Peyer's patch (tissue), 4 donors: Measurements from ENCODE around the gene EPHB1.

Experiments used
- CTCF ChIP-seq, 6 experiments: fragments of 450-650 bp in 4 of 6; fragments of 200-600 bp in 2 of 6; sonication (generic) in 1 of 6; IDR thresholded peaks; one replicate each; pipeline ENCODE4 v1.5.1; 2017 to 2019; ENCODE audit warnings: antibody characterized with exemption in 6 of 6, mild to moderate bottlenecking in 3 of 6, moderate library complexity in 1 of 6
- POLR2A ChIP-seq, 2 donors: fragments of 450-650 bp; IDR thresholded peaks; one replicate each; pipeline ENCODE4 v1.5.1; 2017; ENCODE audit warnings: antibody characterized with exemption in 2 of 2, mild to moderate bottlenecking in 2 of 2, moderate library complexity in 2 of 2

GRCh38 chr3:135246027-135246426, 451.0 kb downstream of the EPHB1 start:
- TF ChIP-seq POLR2A (IDR thresholded peaks at IDR 0.05) (no peak), CTCF (IDR thresholded peaks at IDR 0.05) (no peak)
